Esophagus muscularis mucosa (tissue), 4 donors: ENCODE data around the gene C22orf15. TPM values are rescaled to one million over a fixed set of nuclear protein-coding genes. Genes with fewer than 3 reads are reported as not detected.

Experiments used
- DNase-seq: peaks from one replicate; pipeline ENCODE4 v3.0.0-alpha.2; 2017; ENCODE audit errors: extremely low spot score
- H3K27ac ChIP-seq, 4 donors: fragments of 200-600 bp; sonication (generic); replicated peaks in 1 of 4; 1 replicate in 3 of 4; 2 replicates in 1 of 4; pipeline ENCODE4 v1.5.1; 2016 to 2019; ENCODE audit warnings: mild to moderate bottlenecking in 1 of 4
- H3K27me3 ChIP-seq, 4 donors: fragments of 200-600 bp; sonication (generic); one replicate each; pipeline versions ENCODE4 v1.5.1 to v1.6.0; 2016 to 2019
- H3K36me3 ChIP-seq, 4 donors: fragments of 200-600 bp; sonication (generic); one replicate each; pipeline ENCODE4 v1.5.1; 2016 to 2019
- H3K4me1 ChIP-seq, 4 donors: fragments of 200-600 bp; sonication (generic); one replicate each; pipeline ENCODE4 v1.5.1; 2016 to 2019
- H3K4me3 ChIP-seq, 4 donors: fragments of 200-600 bp; sonication (generic); 1 replicate in 2 of 4; 2 replicates in 2 of 4; pipeline ENCODE4 v1.5.1; 2016 to 2019; ENCODE audit warnings: mild to moderate bottlenecking in 4 of 4, moderate library complexity in 1 of 4
- H3K9me3 ChIP-seq, 4 donors: fragments of 200-600 bp; sonication (generic); 1 replicate in 3 of 4; 2 replicates in 1 of 4; pipeline ENCODE4 v1.5.1; 2016 to 2019
- EP300 ChIP-seq: sonication (generic); formaldehyde crosslinking; IDR thresholded peaks from one replicate; pipeline ENCODE4 v1.6.1; 2017; ENCODE audit warnings: antibody characterized with exemption
- POLR2A ChIP-seq: fragments of 450-650 bp; IDR thresholded peaks from one replicate; pipeline ENCODE4 v1.6.1; 2017; ENCODE audit warnings: antibody characterized with exemption, moderate library complexity, mild to moderate bottlenecking, low read depth
- POLR2AphosphoS5 ChIP-seq, 2 donors: sonication (generic); formaldehyde crosslinking; IDR thresholded peaks; one replicate each; pipeline ENCODE4 v1.6.1; 2017; ENCODE audit warnings: antibody characterized with exemption in 2 of 2
- WGBS: methylation state at CpG from one replicate; pipeline ENCODE4 v1.1.5; 2018; 5-methylcytosine and 5-hydroxymethylcytosine counted together
- intact Hi-C: fragments of 100-400 bp; cut with DNase I; formaldehyde crosslinking; loops from one replicate; pipeline ENCODE4 v1.15.1; 2023
- total RNA-seq, 4 donors: library from RNA; depleted of rRNA; stranded (reverse); fragments of >200 nt; gene quantifications; one replicate each; pipeline versions ENCODE4 v1.1.0 to v1.2.1, GENCODE V29; 2016
- TF ChIP-seq, protein P1 (sequence below), 3 experiments: fragments of 200-600 bp in 2 of 3; fragments of 450-650 bp in 1 of 3; sonication (generic) in 2 of 3; IDR thresholded peaks; one replicate each; pipeline ENCODE4 v1.5.1; 2017 to 2019; ENCODE audit warnings: antibody characterized with exemption in 3 of 3, mild to moderate bottlenecking in 2 of 3, moderate library complexity in 1 of 3

Gene C22orf15
- total RNA-seq, 4 donors from 2014 or later, result 0.58 TPM; not detected in 3

DNA sequence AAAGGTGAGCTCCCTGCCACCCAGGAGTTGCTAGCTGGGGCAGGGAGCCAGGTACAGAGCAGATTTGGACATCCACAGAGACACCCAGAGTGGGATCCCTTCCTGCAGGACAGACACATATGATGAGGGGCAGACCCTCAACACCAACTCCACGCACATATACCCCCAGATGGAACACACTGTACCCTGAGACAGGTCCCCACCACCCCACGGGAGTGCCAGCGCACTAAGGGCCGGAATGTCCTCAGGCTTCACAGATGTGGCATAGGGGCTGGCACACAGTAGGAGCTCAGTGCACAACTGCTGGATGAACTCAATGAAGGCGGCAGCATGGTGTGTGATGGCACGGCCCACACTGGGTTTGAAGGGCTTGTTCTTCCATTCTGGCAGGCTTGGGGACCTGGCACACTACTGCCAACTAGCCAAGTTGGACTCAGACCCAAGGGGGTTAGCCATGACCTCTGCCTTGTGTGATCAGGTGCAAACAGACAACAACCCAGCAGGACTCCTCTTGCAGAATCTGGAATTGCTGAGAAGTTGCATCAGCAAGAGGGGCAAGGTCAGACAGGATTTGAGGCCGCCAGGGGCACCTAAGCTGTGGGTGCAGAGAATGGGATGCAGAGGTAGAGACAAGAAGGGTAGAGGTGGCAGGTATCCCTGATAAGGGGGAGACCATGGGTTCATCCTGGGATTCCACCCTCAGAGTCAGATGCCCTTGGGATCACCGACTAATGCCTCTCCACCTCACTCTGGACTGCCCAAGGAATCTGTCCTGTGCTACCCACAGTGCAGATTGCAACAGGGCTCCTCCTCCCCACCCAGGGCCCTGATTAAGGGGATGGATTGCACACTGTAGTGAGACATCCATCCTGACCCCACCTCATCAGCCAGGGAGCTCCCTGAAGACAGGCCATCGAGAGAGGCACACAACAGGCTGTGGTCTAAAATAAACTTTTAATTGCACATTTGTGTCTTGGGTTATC lies 2.4 kb downstream of the C22orf15 start:
- Histone ChIP-seq H3K36me3 (peaks cover 0 to 21% (median 2%) of the 10 kb centered on the region in 4 donors), H3K27me3 (no peaks in the 10 kb centered on the region), H3K27ac (no peak overlapping the region), H3K4me1 (peaks cover 42 to 76% (median 73%) of the 10 kb centered on the region in 4 donors), H3K4me3 (no peak overlapping the region), H3K9me3 (no peaks in the 10 kb centered on the region)
- TF ChIP-seq EP300 (no peak), POLR2AphosphoS5 (IDR thresholded peaks at IDR 0.05) (no peak), POLR2A (no peak)
- TF ChIP-seq, protein P1, sequence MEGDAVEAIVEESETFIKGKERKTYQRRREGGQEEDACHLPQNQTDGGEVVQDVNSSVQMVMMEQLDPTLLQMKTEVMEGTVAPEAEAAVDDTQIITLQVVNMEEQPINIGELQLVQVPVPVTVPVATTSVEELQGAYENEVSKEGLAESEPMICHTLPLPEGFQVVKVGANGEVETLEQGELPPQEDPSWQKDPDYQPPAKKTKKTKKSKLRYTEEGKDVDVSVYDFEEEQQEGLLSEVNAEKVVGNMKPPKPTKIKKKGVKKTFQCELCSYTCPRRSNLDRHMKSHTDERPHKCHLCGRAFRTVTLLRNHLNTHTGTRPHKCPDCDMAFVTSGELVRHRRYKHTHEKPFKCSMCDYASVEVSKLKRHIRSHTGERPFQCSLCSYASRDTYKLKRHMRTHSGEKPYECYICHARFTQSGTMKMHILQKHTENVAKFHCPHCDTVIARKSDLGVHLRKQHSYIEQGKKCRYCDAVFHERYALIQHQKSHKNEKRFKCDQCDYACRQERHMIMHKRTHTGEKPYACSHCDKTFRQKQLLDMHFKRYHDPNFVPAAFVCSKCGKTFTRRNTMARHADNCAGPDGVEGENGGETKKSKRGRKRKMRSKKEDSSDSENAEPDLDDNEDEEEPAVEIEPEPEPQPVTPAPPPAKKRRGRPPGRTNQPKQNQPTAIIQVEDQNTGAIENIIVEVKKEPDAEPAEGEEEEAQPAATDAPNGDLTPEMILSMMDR (IDR thresholded peaks at IDR 0.05), result no peak
- no peak for DNase-seq
- WGBS, result 81% methylated on average over 5 of the region's 9 CpGs
- intact Hi-C loops, result loop anchor here (5.0 to 10.0 kb wide), 2 partner anchors 82 to 220 kb away; no protein-coding TSS in a partner anchor

DNA sequence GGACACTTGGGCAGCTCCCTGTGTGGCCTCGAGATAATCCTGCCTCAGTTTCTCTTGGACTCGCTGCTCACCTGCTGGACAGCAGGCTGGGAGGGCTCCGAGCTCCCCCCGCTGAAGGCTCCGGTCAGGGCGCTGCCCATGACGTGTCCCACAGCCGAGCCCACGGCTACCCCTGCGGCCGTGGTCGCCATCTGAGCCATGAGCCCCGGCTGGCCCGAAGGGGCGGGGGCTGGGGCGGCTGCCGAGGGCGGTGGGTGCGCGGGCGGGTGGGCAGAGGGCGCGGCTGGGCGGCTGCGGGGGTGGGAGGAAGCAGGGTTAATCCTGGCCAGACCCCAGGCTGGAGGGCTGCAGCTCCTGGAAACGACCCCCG lies 4.5 kb downstream of the C22orf15 start:
- intact Hi-C loops, result loop anchor here (5.0 to 10.0 kb wide), 2 partner anchors 80 to 222 kb away; no protein-coding TSS in a partner anchor
- no peak for DNase-seq
- no peak for TF ChIP-seq POLR2A
- TF ChIP-seq, protein P1 (IDR thresholded peaks at IDR 0.05), result no peak
- no peak for TF ChIP-seq POLR2AphosphoS5 (IDR thresholded peaks at IDR 0.05)
- H3K4me1 ChIP-seq, result peaks cover 51 to 97% (median 90%) of the 10 kb centered on the region in 4 donors
- peaks cover 0 to 21% (median 2%) of the 10 kb centered on the region in 4 donors for H3K36me3 ChIP-seq
- H3K27ac ChIP-seq, result peak overlapping the region; percentile 87 to 91 (median 90)
- no CpG with 5 or more reads among the region's 27 CpGs for WGBS
- H3K27me3 ChIP-seq, result no peaks in the 10 kb centered on the region
- H3K4me3 ChIP-seq, result peak overlapping the region; percentile 63 to 72 (median 71)
- no peaks in the 10 kb centered on the region for H3K9me3 ChIP-seq

- intact Hi-C loops, result loop anchor here (2.0 to 10.0 kb wide), 3 partner anchors 19 to 223 kb away; partner anchors contain the start of gene SMARCB1
- Histone ChIP-seq H3K36me3 (peaks cover 0 to 21% (median 2%) of the 10 kb centered on the region in 4 donors), H3K4me3 (peak within 1 kb of the TSS; percentile 63 to 72 (median 71)), H3K9me3 (no peaks in the 10 kb centered on the region), H3K27ac (peak within 1 kb of the TSS; percentile 87 to 91 (median 90)), H3K27me3 (no peaks in the 10 kb centered on the region), H3K4me1 (peaks cover 52 to 96% (median 90%) of the 10 kb centered on the region in 4 donors)
- peak; percentile 95 for DNase-seq
- WGBS, result 1% methylated on average over 18 of the region's 63 CpGs
- TF ChIP-seq POLR2AphosphoS5 (IDR thresholded peaks at IDR 0.05) (peak; percentile 53 to 79), EP300 (no peak), POLR2A (peak; percentile 79)
- TF ChIP-seq, protein P1 (IDR thresholded peaks at IDR 0.05), result peak; percentile 79 to 89 (median 86)
These were observed 5.1 kb downstream of the C22orf15 start, which contains the start of gene CHCHD10 for GRCh38 chr22:23767673-23768548. Gene CHCHD10, minus strand, starts transcription at chr22:23767972. Its CDS starts 98 bp downstream, at chr22:23767874.

DNA sequence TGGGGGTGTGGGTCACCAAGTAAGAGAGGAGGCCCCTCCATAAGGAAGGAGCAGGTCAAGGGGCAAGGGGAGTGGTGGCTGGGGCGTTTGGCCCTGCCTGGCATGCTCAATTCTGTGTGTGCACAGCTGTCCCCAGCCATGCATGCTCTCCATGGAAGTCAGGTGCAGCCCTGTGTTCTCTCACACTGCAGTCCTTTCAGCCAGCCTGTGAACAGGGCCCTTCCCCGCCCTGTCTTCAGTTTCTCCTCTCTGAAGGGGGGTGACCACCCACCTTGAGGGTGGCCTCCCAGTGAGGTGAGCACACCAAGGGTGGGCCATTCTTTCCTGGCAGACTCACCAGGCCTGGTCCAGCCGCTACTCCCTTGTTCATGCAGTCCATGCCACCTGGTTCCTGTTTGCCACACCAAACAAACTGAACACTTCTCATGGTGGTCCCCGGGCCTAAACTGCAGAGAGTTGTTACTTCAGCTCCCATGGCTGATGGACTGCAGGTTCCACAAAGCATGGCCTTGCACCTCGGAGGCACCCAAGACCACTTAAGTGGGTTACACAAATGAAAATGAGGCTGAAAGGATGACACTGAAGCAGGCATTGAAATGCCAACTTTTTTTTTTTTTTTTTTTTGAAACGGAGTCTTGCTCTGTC lies 6.7 kb downstream of the C22orf15 start:
- H3K27ac ChIP-seq, result peak overlapping the region in 3 of 4 donors; percentile 89 to 91 (median 91)
- 72% methylated on average over 5 of the region's 6 CpGs for WGBS
- H3K4me1 ChIP-seq, result peaks cover 55 to 96% (median 90%) of the 10 kb centered on the region in 4 donors
- no peaks in the 10 kb centered on the region for H3K9me3 ChIP-seq
- H3K36me3 ChIP-seq, result peaks cover 0 to 18% (median 2%) of the 10 kb centered on the region in 4 donors
- no peaks in the 10 kb centered on the region for H3K27me3 ChIP-seq
- no peak for DNase-seq
- intact Hi-C loops, result loop anchor here (2.0 to 10.0 kb wide), 3 partner anchors 17 to 225 kb away; partner anchors contain the start of gene SMARCB1
- no peak overlapping the region for H3K4me3 ChIP-seq
- TF ChIP-seq POLR2AphosphoS5 (IDR thresholded peaks at IDR 0.05) (no peak), POLR2A (no peak)
- TF ChIP-seq, protein P1 (IDR thresholded peaks at IDR 0.05), result no peak
